Measurements from ENCODE around the gene MS4A10.

Gene MS4A10

GRCh38 chr11:60785136-60785535 is at the start of gene MS4A10:
TSS of gene MS4A10 (plus strand) at chr11:60785333. CDS start at chr11:60790336, 5,003 bp downstream.
- no peak for DNase-seq (ENCODE audit: low read depth)
- no peak for TF ChIP-seq CTCF (conservative IDR thresholded peaks at IDR 0.05; ENCODE audit: low read length)
- no peak within 1 kb of the TSS for H3K4me3 ChIP-seq (ENCODE audit: low read length)

GRCh38 chr11:60739114-60739513 is 46.0 kb upstream of the MS4A10 start:
- DNase-seq (ENCODE audit: low read depth) = no peak
- no peak overlapping the region for H3K4me3 ChIP-seq (ENCODE audit: low read length)
- TF ChIP-seq CTCF (conservative IDR thresholded peaks at IDR 0.05; ENCODE audit: low read length) = no peak

- no peak overlapping the region for H3K4me3 ChIP-seq (ENCODE audit: low read length)
- TF ChIP-seq CTCF (conservative IDR thresholded peaks at IDR 0.05; ENCODE audit: low read length) = no peak
- no peak for DNase-seq (ENCODE audit: low read depth)
Observed at GRCh38 chr11:60740573-60740972, 44.6 kb upstream of the MS4A10 start.

GRCh38 chr11:60741421-60741820 is 43.7 kb upstream of the MS4A10 start:
- no peak for TF ChIP-seq CTCF (conservative IDR thresholded peaks at IDR 0.05; ENCODE audit: low read length)
- no peak overlapping the region for H3K4me3 ChIP-seq (ENCODE audit: low read length)
- DNase-seq (ENCODE audit: low read depth) = no peak

- no peak for TF ChIP-seq CTCF (conservative IDR thresholded peaks at IDR 0.05; ENCODE audit: low read length)
Observed at GRCh38 chr11:60743058-60743457, 42.1 kb upstream of the MS4A10 start.

GRCh38 chr11:60744114-60744513 is 41.0 kb upstream of the MS4A10 start:
- H3K4me3 ChIP-seq (ENCODE audit: low read length) = no peak overlapping the region
- no peak for TF ChIP-seq CTCF (conservative IDR thresholded peaks at IDR 0.05; ENCODE audit: low read length)

More at GRCh38 chr11:60743058-60743457, 42.1 kb upstream of the MS4A10 start:
- no peak for DNase-seq (ENCODE audit: low read depth)
- H3K4me3 ChIP-seq (ENCODE audit: low read length) = no peak overlapping the region

GRCh38 chr11:60747359-60747873 is 37.7 kb upstream of the MS4A10 start:
- TF ChIP-seq CTCF (conservative IDR thresholded peaks at IDR 0.05; ENCODE audit: low read length) = no peak
- DNase-seq (ENCODE audit: low read depth) = no peak
- no peak overlapping the region for H3K4me3 ChIP-seq (ENCODE audit: low read length)

More at GRCh38 chr11:60744114-60744513, 41.0 kb upstream of the MS4A10 start:
- no peak for DNase-seq (ENCODE audit: low read depth)
